NCI-H510A (cell line): Measurements from ENCODE around the gene RPS6KL1.

Source experiments
- DNase-seq: peaks from one replicate; lab custom pipeline; 2025; lab: John Stamatoyannopoulos, UW

Gene RPS6KL1

DNA sequence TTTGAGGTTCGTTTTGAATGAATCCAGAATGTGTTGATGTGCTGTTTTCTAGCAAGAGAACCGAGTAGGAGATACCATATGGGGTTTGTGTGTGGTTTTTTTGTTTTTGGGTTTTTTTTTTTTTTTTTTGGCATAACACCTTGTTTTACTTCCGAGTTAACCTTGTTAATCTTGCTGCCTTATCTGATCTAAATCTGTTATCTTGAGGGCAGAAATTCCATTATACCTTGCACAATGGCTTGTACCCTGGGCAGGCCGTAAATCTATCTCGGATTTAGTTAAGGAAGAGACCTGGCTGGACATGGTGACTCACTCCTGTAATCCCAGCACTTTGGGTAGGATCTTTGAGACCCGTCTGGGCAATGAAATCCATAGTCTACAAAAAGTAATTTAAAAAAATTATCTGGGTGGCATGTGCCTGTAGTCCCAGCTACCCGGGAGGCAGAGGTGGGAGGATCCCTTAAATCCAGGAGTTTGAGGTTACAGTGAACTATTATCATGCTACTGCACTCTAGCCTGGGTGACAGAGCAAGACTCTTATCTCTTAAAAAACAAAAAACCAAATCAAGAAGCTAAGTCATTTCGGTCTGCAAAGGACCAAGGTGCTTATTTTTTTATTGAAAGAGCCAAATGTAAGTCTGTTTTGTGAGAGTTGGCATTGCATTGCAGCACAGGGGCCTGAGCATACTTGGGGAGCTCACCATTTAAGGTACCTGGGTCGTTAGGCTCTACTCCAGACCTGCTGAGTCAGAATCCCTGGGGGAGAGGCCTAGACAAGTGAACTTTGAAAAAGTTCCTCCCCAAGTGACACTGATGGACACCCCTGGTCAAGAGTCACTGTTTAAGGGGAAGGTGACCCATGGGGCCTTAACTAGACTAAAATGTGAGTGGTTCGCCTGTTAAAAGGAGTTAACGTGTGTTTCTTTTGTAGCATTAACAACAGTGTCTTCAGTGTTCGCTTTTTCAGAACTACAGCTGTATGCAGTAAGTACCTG is 34.6 kb downstream of the RPS6KL1 start:
- DNase-seq: no peak

DNA sequence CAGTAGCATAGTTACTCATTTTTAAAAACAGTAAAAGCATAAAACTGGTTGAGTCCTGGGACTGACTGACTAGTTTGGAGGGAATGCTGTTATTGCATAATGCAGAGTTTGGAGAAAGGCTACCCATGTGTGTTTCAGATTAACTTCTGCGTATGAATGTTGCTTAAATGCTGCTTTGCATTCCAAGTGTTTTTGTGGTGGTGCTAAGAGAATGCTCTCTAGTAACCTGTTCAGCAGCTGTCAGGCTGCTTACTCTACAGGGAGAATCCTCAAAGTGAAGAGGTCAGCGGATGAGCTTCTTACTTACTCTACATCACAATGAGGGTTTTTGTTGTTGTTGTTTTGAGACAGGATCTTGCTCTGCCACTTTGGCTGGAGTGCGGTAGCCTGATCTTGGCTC is 37.1 kb downstream of the RPS6KL1 start:
- no peak for DNase-seq

DNA sequence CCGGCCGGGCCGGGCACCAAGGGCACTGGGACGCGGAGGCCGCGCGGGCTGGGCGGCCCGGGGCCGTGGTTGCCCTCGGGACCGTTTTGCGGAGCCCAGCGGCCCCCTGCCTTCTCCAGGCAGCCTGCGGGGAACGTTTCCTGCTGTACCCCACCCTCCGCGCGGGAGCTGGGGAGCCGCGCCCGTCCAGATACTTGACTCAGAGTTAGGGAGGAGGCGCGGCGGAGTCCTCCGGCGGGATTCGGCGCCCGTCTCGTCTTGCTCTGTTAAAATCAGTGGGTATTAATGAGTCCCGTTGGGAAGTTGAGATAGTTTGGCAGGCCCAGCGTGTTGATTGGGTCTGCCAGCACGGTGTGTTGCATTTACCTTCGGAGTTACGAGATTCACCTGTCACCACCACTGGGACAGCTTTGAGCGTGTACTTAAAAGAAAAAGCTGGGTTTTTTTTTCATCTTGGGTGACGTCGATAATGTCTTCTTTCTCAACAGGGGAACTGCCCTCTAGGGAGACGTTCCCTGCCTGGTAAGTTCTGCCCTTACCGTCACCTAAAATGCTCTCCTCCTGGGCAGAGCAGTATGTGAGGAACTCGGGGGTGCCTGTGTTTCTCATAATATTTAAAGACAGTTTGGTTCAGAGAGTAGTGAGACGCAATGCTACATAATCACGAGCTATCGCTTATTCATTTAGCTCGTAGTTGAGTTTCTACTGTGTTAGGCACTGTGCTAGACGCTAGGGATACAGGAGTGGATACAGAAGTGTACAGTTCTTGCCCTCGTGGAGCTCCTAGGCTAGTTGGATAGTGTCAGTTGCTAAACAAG is 40.7 kb downstream of the RPS6KL1 start:
- no peak for DNase-seq

DNA sequence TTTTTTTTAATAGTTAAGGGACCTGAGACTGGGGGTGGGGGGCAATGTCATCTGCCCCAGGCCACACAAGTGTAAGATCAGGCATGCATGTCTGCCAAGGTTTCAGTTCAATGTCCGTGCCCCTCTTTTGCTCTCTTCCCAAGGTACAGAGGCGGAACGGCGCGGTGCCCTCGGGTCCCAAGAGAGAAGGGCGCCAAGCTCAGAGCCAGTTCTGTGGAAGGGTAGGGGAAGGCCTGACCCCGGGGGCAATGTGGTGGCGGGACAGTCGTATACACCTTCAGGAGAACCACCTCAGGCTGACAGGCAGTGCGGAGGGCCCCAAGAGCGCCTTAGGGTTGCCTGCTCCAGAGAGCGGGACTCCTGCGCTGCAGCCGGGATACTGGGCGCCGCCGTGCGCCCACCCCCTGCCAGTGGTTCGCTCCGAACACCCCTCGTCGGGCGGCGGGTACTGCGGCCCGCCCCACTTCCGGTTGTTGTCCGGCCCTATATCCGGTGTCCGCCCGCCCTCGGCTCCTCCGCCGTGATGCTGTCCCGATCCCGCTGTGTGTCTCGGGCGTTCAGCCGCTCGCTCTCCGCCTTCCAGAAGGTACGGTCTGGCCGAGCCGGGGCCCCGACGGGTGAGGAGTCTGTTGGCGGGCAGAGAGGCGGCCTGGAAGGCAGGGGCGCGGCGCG is 41.5 kb downstream of the RPS6KL1 start, which contains the start of gene DLST:
Gene DLST (plus strand): TSS at position 486 of the 672 bp plus-strand sequence. CDS start 38 bp downstream, at position 524.
- peak; percentile 82 for DNase-seq

DNA sequence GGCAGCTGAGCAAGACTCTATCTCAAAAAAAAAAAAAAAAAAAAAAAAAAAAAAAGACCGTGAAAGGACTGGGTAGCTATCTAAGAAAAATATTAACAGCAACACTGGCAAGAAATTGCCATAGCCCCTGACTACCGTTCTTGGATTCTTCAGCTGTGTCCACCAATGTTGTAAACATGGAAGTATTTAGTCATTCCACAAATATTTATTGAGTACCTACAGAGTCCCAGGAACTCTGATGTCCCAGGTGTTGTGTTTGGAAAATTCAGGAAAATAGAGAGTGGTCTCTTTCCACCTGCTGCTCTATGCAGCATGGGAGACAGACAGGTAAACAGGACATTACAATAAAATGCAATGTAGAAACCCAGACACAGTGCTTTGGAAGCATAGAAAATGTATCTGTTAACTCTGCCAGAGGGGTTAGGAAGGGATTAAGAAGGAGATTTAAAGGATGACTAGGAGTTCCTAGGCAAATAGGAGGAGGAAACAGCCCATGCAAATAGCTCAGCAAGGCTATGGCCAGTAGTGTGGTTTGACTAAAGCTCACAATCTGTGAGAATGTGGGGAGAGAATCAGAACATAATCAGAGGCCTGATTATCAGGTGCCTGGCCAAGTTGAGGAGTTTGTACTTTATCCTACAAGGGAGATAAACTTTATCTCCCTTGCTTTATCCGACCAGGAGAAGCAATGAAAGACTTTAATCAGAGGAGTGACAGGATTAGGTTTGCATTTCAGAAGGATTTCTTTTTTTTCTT is 43.5 kb downstream of the RPS6KL1 start:
- DNase-seq: no peak

DNA sequence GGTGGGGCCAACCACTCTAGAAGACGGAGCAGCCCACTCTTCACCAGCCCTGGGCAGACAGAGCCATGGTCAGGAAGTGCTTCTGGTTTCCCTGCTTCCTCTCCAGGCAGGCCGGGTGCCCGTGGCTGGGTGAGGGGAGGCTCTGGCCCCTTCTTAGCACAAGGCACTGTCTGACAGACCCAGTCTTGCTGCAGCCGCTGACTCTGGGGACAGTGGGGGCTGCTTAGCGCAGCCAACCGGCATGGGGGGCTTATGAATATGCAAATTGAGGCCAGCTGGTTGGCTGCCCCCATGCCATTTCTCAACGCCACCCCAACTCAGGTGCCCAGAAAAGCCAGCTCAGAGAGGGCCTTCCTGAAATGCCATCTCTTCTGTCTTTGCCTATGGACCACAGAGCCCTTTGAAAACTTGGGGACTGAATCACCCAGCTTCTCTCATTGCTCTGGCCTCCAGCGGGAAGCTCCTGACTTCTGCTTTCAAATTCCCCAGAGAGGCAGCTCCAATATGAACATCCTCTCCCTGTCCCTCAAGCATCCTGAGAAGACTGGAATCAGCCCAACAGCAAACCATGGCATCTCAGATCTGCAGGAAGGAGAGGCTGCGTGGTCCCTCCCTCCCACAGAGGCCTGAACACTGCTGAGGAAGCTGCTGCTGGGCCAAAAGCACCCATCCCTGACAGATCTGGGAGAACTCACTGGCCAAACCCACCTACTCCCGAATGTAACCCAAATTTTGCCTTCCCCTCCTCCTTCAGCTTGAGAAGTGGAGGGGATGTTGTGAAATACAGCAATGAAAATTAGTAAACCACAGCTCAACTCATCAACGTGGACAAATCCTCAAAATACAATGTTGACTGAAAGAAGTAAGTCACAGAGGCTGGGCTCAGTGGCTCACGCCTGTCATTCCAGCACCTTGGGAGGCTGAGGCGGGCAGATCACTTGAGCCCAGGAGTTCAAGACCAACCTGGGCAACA is 46.8 kb downstream of the RPS6KL1 start, which contains the start of gene PROX2:
Gene PROX2 (minus strand): TSS at position 205 of the 973 bp plus-strand sequence. CDS start 12,311 bp downstream, outside the sequence.
- no peak for DNase-seq

DNA sequence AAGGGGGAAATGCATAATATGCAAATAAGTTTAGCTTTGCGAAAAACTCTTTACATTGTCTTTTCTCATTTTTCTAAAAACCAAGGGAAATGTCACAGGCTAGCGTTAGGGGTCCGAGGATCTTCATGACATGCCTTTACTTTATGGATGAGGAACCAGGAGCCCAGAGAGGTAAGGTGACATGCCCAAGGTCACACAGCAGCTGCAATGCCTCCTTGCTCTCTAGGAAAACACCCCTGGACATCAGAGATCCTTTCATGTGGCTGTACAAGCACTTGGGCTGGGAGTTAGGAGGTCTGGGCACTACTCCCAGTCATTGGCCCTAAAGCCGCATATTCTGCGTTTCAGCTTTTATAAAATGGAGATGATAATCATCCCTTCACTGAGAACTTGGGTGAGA is 47.9 kb downstream of the RPS6KL1 start:
- no peak for DNase-seq

DNA sequence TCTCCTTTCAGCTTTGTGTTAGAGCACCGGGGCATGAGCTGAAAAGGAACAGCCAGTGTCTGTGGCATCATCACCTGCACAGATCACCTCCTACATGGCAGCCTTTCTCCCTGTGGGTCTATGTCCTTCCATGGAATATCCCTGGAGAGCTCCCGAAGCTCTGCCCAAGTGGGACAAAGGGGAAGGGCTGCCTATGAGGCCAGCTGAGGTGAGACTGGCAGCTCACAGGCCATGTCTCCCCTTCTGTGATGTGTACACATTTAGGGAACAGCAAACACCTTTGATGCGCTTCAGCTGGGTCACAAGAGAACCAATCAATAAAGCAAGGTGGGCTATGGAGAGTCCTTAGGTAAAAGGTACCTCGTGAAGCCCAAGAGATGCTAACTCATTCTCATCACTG is 51.2 kb downstream of the RPS6KL1 start:
- no peak for DNase-seq

DNA sequence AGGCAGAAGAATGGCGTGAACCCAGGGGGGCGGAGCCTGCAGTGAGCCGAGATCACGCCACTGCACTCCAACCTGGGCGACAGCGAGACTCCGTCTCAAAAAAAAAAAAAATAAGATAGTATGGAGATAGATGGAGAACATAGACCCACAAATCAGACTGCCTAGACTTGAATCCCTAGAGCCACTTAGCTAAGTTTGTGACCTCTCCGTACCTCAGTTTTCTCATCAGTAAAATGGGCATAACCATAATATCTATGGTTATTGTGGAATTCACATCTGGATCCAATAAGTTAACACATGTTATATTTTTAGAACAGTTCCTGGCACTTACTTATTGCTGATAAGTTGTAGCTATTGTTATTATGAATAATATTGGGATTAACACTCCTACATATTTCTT is 54.3 kb downstream of the RPS6KL1 start:
- DNase-seq: no peak

DNA sequence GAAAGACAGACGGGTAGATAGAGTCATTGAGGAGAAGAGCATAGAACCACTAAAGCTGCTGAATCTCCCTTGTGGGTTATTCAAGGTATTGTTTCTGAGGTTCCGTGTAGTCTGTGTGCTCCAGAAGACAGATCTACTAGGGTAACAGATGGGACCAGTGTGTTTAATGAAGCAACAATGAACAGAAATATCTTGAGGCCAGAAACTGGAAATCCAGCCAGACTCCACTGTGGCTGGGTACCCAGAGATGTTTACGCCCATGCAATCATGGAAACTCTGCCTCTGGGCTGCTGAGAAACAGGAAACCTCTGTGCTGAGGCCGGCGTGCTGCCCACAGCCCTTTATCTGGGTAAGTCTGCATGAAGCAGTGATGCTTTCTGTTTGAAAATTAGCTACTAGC is 55.4 kb downstream of the RPS6KL1 start:
- no peak for DNase-seq

DNA sequence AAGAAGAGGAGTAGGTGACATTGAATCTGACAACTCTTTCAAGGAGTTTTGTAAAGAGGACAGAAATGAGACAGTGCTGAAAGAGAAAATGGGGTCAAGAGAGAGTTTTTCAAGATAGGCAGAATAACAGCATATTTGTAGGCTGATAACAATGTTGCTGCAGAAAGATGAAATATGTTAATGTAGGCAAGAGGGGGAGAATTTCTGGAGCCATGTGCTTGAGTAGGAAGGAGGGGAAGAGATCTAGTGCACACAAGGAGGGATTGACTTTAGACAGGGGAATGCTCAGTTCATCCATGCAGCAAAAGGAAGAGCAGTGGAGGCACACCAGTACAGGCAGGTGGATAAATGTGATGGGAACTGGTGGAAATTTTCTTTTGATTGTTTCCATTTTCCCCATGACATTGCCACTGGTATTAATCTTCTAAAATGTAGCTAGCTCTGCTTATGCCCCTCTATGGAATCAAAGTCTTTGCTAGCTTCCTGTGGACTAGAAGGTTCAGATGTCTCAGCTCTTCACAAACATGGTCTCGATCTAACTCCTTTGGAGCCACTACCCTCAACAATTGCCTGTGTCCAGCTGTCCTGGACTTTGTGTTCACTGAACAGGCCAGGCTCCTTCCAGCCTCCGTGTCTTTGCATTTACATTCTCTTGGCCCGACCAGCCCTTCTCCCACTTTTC is 56.2 kb downstream of the RPS6KL1 start:
- no peak for DNase-seq

DNA sequence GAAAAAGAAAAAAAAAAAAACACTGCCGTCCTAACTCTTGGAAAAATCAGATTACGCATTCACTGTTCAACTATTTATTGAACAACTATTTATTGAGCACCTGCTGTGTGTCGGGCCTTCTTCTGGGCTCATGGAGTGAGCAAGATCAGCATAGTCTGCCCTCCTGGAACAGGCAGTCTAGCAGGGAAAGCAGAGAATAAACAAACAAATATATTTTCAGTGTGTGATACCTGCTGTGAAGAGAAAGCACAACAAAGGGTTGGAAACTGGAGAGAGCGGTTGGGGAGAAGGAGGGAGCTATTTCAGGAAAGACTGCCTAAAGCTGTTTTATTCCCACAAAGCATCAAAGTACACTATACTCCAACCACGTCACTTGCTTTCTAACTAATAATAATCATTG is 57.9 kb downstream of the RPS6KL1 start:
- no peak for DNase-seq

DNA sequence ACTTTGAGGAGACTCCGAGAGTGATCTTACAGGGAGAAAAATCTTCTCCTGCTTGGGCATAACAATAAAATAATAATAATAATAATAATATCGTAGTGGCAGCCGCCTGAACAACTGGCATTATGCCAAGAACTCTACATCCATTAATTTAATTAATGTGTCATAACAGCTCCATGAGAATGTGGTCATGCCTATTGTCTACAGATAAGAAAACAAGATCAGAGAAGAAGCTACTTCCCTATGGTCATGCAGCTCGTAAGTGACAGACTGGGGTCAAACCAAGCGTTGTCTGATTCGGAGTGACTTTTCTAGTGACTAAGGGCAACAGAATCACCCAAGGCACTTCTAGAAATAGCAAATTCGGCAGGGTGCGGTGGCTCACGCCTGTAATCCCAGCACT is 58.9 kb downstream of the RPS6KL1 start:
- DNase-seq: no peak

DNA sequence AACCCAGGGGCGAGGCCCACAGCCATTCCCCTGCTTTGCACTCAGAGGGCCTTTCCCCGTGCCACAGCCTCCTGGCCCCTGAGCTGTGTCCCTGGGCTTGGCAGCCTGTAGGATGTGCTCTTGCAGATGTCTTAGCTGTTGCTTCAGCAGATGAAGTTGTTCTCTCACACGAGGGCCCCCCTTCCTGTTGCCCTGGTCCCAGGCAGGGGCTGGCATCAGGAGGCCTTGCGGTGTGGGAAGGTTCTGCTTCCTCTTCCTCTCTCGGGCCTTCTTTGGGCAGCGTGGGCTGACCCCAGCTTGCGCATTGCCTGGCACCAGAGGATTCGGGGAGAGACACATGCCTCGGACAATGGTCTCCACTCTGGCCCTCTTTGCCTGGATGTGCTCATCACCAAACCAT is 59.8 kb downstream of the RPS6KL1 start:
- no peak for DNase-seq

DNA sequence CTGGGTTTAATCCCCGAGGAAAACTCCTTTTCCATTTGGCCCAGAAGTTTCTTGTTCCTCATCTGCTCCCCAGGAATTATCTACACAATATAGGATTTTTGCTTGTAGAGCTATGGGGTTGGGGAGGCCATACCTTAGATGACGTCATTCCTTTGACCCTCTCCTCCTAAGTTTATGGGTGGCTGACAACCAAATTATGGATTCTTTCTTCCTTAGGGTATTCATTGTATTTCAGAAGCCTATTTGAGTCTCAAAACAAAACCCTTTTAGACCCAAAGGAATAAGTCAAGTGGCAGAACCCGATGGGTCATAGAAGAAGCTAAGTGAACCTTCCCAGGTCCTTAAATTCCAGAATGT is 61.3 kb downstream of the RPS6KL1 start:
- no peak for DNase-seq

DNA sequence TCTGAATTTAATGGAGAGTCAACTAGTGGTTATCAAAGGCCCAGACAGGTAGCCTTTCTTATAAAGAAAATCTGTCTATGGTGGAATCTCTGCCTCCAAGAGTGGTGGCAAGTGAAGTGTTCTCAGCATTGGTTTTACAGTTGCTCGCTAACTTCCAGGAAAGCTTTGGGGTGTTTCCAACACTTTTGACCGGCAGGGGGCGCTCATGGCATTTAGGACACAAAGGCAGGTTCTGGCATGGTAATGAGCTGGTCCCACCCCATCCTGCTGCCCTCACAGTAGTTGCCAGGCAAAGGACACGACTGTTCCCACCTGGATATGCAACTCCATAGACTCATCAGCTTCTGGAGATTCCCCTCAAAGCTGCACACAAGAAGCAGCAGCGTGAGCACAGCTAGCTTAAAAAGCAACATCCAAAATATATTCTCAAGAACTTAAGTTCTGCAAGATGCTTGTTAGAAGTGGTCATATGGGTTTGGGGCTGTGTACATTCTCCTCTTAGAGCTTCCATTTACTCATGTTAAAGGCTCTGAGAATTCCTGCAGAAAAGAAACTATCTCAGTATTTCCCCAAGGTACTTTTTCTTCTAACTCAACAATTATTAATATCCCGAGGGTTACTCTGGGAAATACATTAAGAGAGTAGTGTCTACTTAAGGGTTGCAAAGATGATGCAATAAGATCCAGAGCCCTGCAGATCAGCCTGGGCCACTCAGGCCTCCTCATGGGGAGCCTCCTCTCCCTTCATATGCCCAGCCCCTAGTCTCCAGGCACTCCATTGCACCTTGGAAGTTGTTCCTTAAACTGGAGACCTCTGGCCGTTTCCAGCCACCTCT is 61.9 kb downstream of the RPS6KL1 start:
- peak; percentile 58 for DNase-seq

DNA sequence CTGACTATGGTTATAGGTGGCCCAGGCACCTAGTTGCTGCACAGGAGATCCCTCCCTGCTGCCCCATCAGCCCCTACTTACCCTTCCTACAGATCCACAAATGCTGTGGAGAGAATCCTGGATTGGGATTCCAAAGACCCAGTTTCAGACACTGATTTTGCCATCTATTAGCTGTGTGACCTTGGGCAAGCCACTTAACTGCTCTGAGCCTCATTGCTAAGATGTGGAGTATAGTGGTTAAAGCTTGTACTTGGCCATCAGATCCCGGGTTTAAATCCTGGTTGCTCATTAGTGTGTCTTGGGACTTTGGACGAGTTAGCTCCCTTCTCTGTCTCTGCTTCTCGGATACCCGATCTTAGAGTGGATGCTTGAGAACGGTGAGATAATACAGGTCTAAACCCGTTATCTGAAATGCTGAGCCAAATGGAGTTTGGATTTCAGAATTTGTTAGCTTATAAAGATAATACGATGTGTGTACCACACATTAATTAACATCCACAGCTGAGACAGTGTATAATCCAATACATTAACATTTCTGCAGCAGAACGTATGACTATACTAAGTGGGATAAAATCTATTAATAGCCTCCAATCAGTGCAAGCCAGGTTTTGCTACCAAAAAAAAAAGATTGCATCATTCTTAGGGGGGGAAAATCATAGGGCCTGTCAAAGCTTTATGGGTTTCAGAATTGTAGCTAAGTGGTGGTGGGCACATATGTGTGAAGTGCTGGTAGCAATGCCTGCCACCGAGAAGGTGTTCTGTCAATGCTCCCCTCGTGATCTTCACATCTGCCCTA is 63.1 kb downstream of the RPS6KL1 start:
- no peak for DNase-seq

DNA sequence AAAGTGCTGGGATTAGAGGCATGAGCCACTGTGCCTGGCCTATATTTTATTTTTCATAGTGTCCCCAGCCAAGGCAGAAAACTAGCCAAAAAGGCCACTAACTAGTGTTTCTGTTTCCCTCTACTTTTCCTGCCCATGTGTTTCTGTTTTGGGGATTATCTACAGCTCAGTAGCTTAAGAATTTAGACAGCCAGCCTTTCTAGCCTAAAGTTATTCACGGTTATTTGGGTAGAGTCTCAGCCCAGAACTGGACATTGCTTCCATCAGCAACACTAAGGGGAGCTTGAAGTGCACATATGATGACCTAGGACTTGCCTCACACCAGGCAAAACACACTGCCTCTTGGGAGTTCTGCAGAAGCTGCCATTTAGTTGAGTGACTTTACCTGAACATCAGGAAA is 65.0 kb downstream of the RPS6KL1 start:
- no peak for DNase-seq
